DMS114 treated with DMSO at 0.1 percent for 48 hours (cell line): ENCODE results near the gene UNC5B.

Experiments used
- DNase-seq: peaks from one replicate; lab custom pipeline; 2025; ENCODE audit not compliant: unreplicated experiment; lab: John Stamatoyannopoulos, UW

The UNC5B gene

GRCh38 chr10:71253981-71254818 is 41.8 kb downstream of the UNC5B start:
- DNase-seq, result no peak

- DNase-seq, result no peak
Observed at GRCh38 chr10:71254834-71255549, 42.6 kb downstream of the UNC5B start.

- no peak for DNase-seq
Observed at GRCh38 chr10:71255550-71255807, 43.1 kb downstream of the UNC5B start.

GRCh38 chr10:71255808-71256660 is 43.7 kb downstream of the UNC5B start:
- DNase-seq, result no peak

- no peak for DNase-seq
Observed at GRCh38 chr10:71256661-71257318, 44.4 kb downstream of the UNC5B start.

- DNase-seq, result no peak
Observed at GRCh38 chr10:71257319-71257997, 45.1 kb downstream of the UNC5B start.

GRCh38 chr10:71258046-71258445 is 45.7 kb downstream of the UNC5B start:
- no peak for DNase-seq

GRCh38 chr10:71258446-71259145 is 46.2 kb downstream of the UNC5B start:
- no peak for DNase-seq

- DNase-seq, result no peak
Observed at GRCh38 chr10:71259282-71259681, 46.9 kb downstream of the UNC5B start.

GRCh38 chr10:71259815-71260501 is 47.6 kb downstream of the UNC5B start:
- no peak for DNase-seq

- no peak for DNase-seq
Observed at GRCh38 chr10:71260622-71261325, 48.4 kb downstream of the UNC5B start.

- DNase-seq, result no peak
Observed at GRCh38 chr10:71262027-71262426, 49.7 kb downstream of the UNC5B start.

GRCh38 chr10:71262817-71263216 is 50.4 kb downstream of the UNC5B start:
- no peak for DNase-seq

- no peak for DNase-seq
Observed at GRCh38 chr10:71263376-71263775, 51.0 kb downstream of the UNC5B start.

GRCh38 chr10:71264345-71265200 is 52.2 kb downstream of the UNC5B start:
- DNase-seq, result no peak

GRCh38 chr10:71265201-71265575 is 52.8 kb downstream of the UNC5B start:
- DNase-seq, result no peak

GRCh38 chr10:71265618-71266146 is 53.3 kb downstream of the UNC5B start:
- no peak for DNase-seq
